ENCODE data around the gene FOXP2.
"Not testable (repeated sequence)": the region's sequence is repeated elsewhere in the genome, so short reads cannot be mapped to it uniquely, and the experiment has no call there.

Gene FOXP2

DNA sequence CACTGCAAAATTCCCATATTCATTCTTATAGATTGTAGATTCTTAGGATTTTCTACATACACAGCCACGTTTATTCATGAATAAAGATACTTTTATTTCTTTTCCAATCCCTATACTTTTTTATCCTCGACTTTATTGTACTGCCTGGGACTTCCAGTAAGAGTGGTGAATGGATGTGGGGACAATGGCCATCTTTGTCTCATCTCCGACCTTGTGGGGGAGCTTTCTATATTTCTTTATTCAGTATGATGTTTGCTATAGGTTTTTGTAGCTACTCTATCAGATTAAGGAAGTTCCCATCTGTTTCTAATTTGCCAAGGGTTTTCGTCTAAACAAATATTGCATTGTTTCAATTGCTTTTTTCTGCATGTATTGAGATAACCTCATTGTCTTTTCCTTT, 184.3 kb downstream of the FOXP2 start:
- DNase-seq = no peak

DNA sequence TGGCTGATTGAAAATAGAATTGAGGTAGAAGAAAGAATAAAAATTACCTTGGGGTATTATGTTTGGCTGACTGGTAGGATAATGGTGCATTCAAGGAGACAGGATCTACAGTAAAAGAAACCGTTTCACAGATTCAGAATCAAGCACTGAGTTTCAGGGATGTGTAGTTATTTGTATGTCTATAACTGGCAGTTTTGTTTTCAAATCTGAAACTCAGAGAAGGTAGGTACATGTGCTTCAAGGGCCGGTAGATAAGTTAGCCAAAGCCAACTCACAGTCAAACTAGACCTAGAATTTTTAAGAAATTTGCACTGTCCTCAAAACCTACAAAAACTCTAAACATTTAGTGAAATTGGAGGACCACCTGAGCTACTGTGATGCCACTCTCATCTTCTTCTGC, 191.5 kb downstream of the FOXP2 start:
- no peak for DNase-seq

- DNase-seq = not testable (repeated sequence)
These were observed 194.2 kb downstream of the FOXP2 start for GRCh38 chr7:114608822-114609221.

DNA sequence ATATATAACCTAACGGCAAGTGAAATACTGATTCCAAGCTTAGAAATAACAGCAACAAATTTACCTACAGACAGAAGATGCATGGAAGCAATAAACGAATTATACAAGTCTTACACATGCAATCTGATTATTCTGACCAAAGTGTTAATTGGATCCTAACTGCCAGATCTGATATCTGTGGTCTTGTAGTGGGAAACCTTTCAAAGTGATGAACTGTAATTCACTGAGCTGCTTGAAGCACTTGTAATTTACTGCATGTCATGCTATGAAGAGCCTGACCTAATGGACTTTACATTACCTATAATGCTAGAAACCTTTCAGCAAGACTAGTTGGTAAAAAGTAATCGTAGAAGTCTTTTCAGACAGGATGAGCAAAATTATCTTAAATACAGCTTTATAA, 205.6 kb downstream of the FOXP2 start:
- no peak for DNase-seq

GRCh38 chr7:114622221-114622620, 207.6 kb downstream of the FOXP2 start:
- DNase-seq = no peak

DNA sequence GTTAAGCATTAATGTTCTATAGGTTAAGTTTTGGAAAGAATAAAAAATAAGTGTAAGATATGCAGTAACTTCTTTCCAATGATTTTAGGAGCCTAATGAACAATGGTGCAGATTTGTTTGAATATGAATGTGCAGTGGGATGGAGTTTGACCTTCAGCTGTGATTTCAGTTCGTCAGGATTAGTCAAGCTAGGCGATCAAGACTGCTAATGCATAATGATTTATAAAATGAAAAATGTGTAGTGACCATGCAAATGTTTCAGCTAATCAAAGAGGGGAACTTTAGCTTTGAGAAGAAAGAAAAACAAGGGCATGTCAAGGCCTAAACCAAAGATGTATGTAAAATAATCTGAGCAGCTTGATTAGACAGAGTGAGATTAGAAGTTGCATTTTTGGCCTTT, 208.5 kb downstream of the FOXP2 start:
- no peak for DNase-seq

DNA sequence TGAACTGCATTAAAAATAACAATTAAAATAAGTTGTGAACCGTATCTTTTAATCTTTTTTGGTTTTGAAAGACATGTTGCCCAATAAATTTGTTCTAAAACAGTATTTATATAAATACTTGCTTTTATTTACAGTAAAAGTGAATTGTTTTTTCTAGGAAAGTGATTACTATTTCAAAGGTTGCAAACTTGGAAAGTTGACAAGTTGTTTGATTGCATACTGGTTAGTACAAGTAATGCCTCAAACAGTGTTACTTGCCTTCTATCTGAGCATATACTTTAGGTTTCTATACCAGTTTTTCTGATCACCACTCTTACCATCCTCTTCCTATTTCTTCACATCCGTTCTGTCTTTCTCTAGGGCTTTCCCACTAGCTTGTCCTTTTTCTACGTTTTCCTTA, 212.6 kb downstream of the FOXP2 start:
- DNase-seq = no peak

DNA sequence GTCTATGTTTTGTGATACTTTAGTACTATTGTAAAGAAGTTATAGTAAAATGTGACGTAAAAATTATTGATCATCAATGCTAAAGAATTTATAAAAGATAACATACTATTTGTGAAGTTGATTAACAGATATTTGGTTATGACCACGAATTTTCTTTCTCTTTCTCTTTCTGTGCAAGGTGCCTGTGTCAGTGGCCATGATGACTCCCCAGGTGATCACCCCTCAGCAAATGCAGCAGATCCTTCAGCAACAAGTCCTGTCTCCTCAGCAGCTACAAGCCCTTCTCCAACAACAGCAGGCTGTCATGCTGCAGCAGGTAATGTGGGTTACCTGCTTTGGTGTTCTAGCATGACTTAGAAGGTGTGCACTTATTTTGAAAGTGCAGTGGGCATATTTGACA, 213.7 kb downstream of the FOXP2 start:
- DNase-seq = no peak

GRCh38 chr7:114629762-114630161, 215.1 kb downstream of the FOXP2 start:
- DNase-seq = no peak

GRCh38 chr7:114630201-114630990, 215.8 kb downstream of the FOXP2 start:
- DNase-seq = no peak

DNA sequence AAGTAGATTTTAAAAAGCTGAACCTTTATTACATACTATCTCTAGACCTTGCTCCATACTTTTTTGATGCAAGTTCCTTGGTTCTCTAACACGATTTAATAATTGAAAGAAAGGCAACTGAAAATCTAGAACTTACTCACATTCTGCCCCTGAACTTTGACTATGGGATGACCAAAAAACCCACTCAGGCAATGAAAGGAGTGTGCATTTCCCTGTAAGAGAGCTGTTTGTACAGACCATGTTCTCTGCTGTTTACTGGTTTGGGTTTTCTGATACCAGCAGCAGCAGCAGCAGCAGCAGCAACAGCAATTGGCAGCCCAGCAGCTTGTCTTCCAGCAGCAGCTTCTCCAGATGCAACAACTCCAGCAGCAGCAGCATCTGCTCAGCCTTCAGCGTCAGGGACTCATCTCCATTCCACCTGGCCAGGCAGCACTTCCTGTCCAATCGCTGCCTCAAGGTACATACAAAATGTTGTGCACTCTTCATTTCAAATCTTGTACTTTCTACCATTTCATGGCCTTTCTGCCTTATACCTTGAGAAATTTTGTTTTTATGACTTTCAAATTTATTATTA, 216.7 kb downstream of the FOXP2 start:
- no peak for DNase-seq

DNA sequence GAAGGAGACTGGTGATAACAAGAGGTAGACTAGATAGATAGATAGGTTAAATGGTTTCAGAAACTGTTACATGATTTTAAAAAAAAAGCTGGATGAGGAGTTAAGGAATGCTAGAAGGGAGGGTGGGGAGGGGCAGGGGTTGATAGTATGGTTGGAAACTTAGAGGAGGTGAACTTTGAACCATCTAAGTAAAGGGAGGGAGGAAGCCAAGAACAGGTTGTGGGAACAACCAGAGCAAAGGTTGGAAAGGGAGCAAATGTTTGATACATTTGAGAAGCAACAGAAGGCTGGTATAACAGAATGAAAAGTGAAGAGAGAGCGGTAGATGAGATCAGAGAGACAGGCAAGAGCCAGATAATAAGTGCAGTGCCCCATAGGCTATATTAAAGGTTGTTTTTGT, 224.8 kb downstream of the FOXP2 start:
- no peak for DNase-seq

GRCh38 chr7:114644455-114644854, 229.8 kb downstream of the FOXP2 start:
- no peak for DNase-seq

GRCh38 chr7:114645451-114645850, 230.8 kb downstream of the FOXP2 start:
- DNase-seq = no peak

GRCh38 chr7:114647518-114647917, 232.9 kb downstream of the FOXP2 start:
- DNase-seq = no peak

DNA sequence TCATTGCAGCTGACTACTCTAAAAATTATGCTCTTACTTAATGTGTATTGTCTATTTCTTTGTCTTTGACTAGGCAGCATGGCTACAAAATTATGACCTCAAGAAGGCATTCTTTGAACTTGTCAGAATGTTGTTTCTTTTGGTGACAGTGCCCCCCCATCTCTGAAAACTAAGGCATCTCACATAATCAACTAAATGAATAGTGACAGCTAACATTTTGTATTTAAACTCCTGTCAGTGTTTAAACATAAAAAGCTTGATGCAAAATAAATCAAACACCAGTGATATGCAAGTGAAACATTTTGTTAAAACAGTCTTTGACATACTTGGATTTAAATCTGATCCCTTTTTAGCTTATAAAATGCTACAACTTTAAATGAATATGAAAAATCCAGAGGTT, 233.5 kb downstream of the FOXP2 start:
- DNase-seq = no peak

GRCh38 chr7:114648680-114649079, 234.1 kb downstream of the FOXP2 start:
- no peak for DNase-seq

GRCh38 chr7:114649689-114650088, 235.1 kb downstream of the FOXP2 start:
- DNase-seq = no peak

- no peak for DNase-seq
These were observed 235.9 kb downstream of the FOXP2 start for GRCh38 chr7:114650491-114650890.

GRCh38 chr7:114652041-114652440, 237.4 kb downstream of the FOXP2 start:
- DNase-seq = no peak

DNA sequence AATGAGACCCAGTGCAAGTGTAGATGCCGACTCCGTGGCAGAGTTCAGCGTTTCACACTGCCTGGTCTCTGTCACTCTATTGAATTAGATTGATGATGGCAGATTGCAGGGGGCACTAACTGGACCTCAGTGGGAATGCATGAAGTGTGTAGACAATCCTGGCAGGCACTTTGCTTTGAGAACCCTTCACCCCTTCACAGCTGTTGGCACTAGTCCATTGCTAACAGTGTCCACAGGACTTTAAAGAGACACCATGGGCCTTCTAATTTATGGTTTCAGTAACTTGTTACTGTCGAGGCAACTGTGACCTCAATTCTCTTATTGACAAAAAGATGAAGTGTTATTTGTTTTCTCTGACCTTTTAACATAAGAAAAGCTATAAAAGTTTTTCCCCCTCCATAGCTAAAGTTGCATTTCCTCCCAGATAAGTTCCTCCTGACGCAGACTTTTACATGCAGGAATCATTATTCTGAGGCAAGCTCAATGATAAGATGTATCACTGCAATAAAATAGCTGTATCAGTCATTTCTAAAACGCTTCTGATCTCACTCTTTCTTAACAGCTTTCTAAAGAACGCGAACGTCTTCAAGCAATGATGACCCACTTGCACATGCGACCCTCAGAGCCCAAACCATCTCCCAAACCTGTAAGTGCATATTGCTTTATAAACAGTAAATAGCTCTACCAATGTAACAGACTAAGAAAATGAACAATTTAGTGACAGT, 238.9 kb downstream of the FOXP2 start:
- no peak for DNase-seq

DNA sequence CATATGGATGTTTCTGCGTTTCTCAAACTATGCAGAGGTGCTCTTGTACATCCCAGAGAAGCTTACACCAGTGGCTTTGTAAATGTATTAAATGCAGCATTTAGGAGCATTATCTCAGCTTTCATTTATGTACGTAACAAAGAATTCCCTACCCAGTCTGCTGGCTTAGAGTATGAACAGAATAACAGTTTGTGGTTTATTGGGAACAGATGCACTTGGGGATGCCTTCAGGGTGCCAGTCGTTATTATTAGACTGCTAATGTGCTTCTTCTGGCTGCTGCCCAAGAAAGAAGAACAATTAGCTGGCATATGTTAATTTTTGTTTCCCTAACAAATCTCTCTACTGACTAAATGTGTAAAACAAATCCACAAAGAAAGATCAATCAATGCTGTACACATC, 241.9 kb downstream of the FOXP2 start:
- DNase-seq = no peak

GRCh38 chr7:114657279-114657678, 242.7 kb downstream of the FOXP2 start:
- DNase-seq = no peak

- no peak for DNase-seq
These were observed 243.6 kb downstream of the FOXP2 start for GRCh38 chr7:114658216-114658615.
